ENCODE results near the gene LARGE1. TPM values are rescaled to one million over a fixed set of nuclear protein-coding genes. Genes with fewer than 3 reads are reported as not detected.

Gene LARGE1
- total and polyA plus RNA-seq, 2 of the 8 experiments (the other 6 are each of a cell fraction or from before 2014, with no cell fraction given), result 43.7 to 83.0 TPM

DNA sequence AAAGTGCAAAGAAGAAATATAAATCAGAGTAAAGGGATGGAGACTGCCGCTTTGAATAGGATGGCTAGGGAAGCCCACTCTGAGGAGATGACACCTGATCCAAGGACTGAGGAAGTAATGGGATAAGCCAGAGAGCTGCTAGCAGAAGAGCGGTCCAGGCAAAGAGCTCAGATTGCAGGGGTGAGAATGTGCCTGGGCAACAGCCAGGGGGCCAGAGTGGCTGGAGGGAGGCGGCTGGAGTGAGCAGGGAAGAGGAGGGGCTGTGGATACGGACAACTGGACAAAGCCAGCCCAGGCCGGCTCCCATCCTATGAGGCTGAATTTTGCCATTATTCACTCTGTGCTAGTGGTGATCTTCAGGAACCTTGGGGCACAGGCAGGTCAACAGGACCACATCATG lies 501.8 kb downstream of the LARGE1 start:
- POLR2A ChIA-PET (ENCODE audit: partially characterized antibody), result no interaction called here
- H3K14ac ChIP-seq (ENCODE audit: insufficient read length), result no peak overlapping the region
- no peak overlapping the region; the same call in 1 of the 2 replicates for H2BK5ac ChIP-seq (ENCODE audit: low read depth, low read length)
- no peaks in the 10 kb centered on the region for H3K9me3 ChIP-seq (ENCODE audit: insufficient read depth in 2 of 2, low read depth in 1 of 2, low read length in 1 of 2)
- H2AFZ ChIP-seq (ENCODE audit: low read length), result no peak overlapping the region
- H3K9ac ChIP-seq (replicated peaks in 1 of 4; ENCODE audit: extremely low read depth in 1 of 4, low read depth in 3 of 4, low read length in 3 of 4), result no peak overlapping the region
- H4K91ac ChIP-seq (replicated peaks; ENCODE audit: insufficient read length, low read length), result no peak overlapping the region
- H3K79me2 ChIP-seq (ENCODE audit: control insufficient read depth in 1 of 2, insufficient read depth in 2 of 2, low read length in 2 of 2), result no peaks in the 10 kb centered on the region
- no peak overlapping the region for H3K27ac ChIP-seq (ENCODE audit: low read depth, low read length)
- no peak overlapping the region for H2BK120ac ChIP-seq (replicated peaks; ENCODE audit: low read depth, low read length)
- no peak overlapping the region for H2BK20ac ChIP-seq (ENCODE audit: low read length)
- H3K4ac ChIP-seq (replicated peaks; ENCODE audit: insufficient read length, low read depth, low read length), result no peak overlapping the region
- no peak for DNase-seq (ENCODE audit: low read depth in 1 of 2, low spot score in 2 of 2)
- no peaks in the 10 kb centered on the region for H3K23me2 ChIP-seq (ENCODE audit: low read depth, low read length)
- H3K56ac ChIP-seq (replicated peaks; ENCODE audit: insufficient read length, low read depth, low read length), result no peak overlapping the region
- H3K36me3 ChIP-seq (ENCODE audit: control insufficient read depth in 2 of 4, insufficient read depth in 4 of 4, low read length in 3 of 4), result no peaks in the 10 kb centered on the region
- CTCF ChIA-PET (ENCODE audit: partially characterized antibody), result no interaction called here
- no peak overlapping the region for H3K4me2 ChIP-seq (ENCODE audit: insufficient read depth in 1 of 2, low read depth in 2 of 2, low read length in 2 of 2)
- no peaks in the 10 kb centered on the region for H3K27me3 ChIP-seq (replicated peaks in 1 of 4; ENCODE audit: control insufficient read depth in 3 of 4, extremely low read depth in 1 of 4, insufficient read depth in 3 of 4, low read length in 3 of 4)
- TF ChIP-seq SP2 (IDR thresholded peaks at IDR 0.05; ENCODE audit: low read length) (no peak), CEBPB (IDR thresholded peaks at IDR 0.05; ENCODE audit: low read depth, low read length) (no peak), CBX8 (IDR thresholded peaks at IDR 0.05; ENCODE audit: borderline replicate concordance, low read depth, low read length) (no peak), RBBP5 (IDR thresholded peaks at IDR 0.05; ENCODE audit: borderline replicate concordance, low read depth, low read length) (no peak), BACH1 (IDR thresholded peaks at IDR 0.05; ENCODE audit: low read length) (no peak), SIN3A (conservative IDR thresholded peaks at IDR 0.05 in 1 of 2, IDR thresholded peaks at IDR 0.05 in 1 of 2; ENCODE audit: low read depth in 1 of 2, low read length in 2 of 2) (no peak), KDM1A (IDR thresholded peaks at IDR 0.05; ENCODE audit: borderline replicate concordance, low read length) (no peak), PHF8 (conservative IDR thresholded peaks at IDR 0.05; ENCODE audit: low read depth, low read length) (no peak), TCF12 (IDR thresholded peaks at IDR 0.05; ENCODE audit: low read depth, low read length) (no peak), FOSL1 (IDR thresholded peaks at IDR 0.05; ENCODE audit: insufficient read depth, low read depth, low read length) (no peak), HDAC6 (IDR thresholded peaks at IDR 0.05; ENCODE audit: low read depth, low read length) (no peak)
- TF ChIP-seq, protein P1, sequence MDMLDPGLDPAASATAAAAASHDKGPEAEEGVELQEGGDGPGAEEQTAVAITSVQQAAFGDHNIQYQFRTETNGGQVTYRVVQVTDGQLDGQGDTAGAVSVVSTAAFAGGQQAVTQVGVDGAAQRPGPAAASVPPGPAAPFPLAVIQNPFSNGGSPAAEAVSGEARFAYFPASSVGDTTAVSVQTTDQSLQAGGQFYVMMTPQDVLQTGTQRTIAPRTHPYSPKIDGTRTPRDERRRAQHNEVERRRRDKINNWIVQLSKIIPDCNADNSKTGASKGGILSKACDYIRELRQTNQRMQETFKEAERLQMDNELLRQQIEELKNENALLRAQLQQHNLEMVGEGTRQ (IDR thresholded peaks at IDR 0.05; ENCODE audit: low read length), result no peak
- H3K79me1 ChIP-seq (ENCODE audit: low read depth, low read length), result no peaks in the 10 kb centered on the region
- H4K8ac ChIP-seq (ENCODE audit: extremely low read depth, insufficient read depth, low read length), result no peak overlapping the region
- no peak overlapping the region for H3K4me3 ChIP-seq (ENCODE audit: extremely low read depth in 1 of 4, insufficient read depth in 2 of 4, low read depth in 3 of 4, low read length in 4 of 4)
- no peak for FAIRE-seq
- H4K5ac ChIP-seq (ENCODE audit: insufficient read length, low read depth, low read length), result no peak overlapping the region
- H2AK5ac ChIP-seq (ENCODE audit: low read depth, low read length), result no peak overlapping the region
- H2BK12ac ChIP-seq (ENCODE audit: low read depth, low read length), result no peak overlapping the region
- no peak overlapping the region for H3K18ac ChIP-seq (ENCODE audit: extremely low read depth, low read length)
- H2BK15ac ChIP-seq (ENCODE audit: low read length), result no peak overlapping the region
- H4K20me1 ChIP-seq (replicated peaks in 1 of 2; ENCODE audit: control insufficient read depth in 1 of 2, insufficient read depth in 2 of 2, low read length in 2 of 2), result no peaks in the 10 kb centered on the region
- H3K23ac ChIP-seq (ENCODE audit: insufficient read length), result no peak overlapping the region
- WGBS, 2 experiments (ENCODE audit: extremely low coverage in 1 of 2, insufficient coverage in 1 of 2, insufficient read length in 1 of 2, insufficient replicate concordance in 2 of 2, low coverage in 1 of 2, low lambda C conversion rate in 2 of 2, missing lambda C conversion rate in 1 of 2), result 79% methylated on average over 5 of the region's 5 CpGs; no CpG with 5 or more reads in 1 of the 2 experiments
- H3K4me1 ChIP-seq (replicated peaks in 1 of 4; ENCODE audit: control insufficient read depth in 3 of 4, insufficient read depth in 4 of 4, low read length in 3 of 4), result no peaks in the 10 kb centered on the region
